Neural progenitor cell (in vitro differentiated cells): Measurements from ENCODE around the gene RAB17. TPM values are rescaled to one million over a fixed set of nuclear protein-coding genes. Genes with fewer than 3 reads are reported as not detected.

ENCODE experiments used
- DNase-seq: peaks from one replicate; pipeline ENCODE4 v3.0.0-alpha.2; 2016; ENCODE audit warnings: low spot score
- H2AFZ ChIP-seq: fragments of 200-600 bp; sonication (generic); replicated peaks from 2 replicates; pipeline ENCODE4 v1.6.1; 2016; ENCODE audit warnings: antibody characterized with exemption
- H3F3A ChIP-seq: fragments of 200-600 bp; sonication (generic); 2 replicates; pipeline ENCODE4 v1.6.1; 2016; ENCODE audit warnings: antibody characterized with exemption, low read depth
- H3K27ac ChIP-seq: fragments of 200-600 bp; sonication (generic); 2 replicates; pipeline ENCODE4 v1.5.1; 2016; ENCODE audit warnings: mild to moderate bottlenecking
- H3K27me3 ChIP-seq: fragments of 200-600 bp; sonication (generic); 2 replicates; pipeline ENCODE4 v1.6.1; 2016; ENCODE audit warnings: mild to moderate bottlenecking, moderate library complexity
- H3K36me3 ChIP-seq: fragments of 200-600 bp; sonication (generic); 2 replicates; pipeline ENCODE4 v1.5.1; 2016
- H3K4me1 ChIP-seq: fragments of 200-600 bp; sonication (generic); 2 replicates; pipeline ENCODE4 v1.6.1; 2016; ENCODE audit warnings: mixed run types
- H3K4me2 ChIP-seq: fragments of 200-600 bp; sonication (generic); 2 replicates; pipeline ENCODE4 v1.6.1; 2016
- H3K4me3 ChIP-seq: fragments of 200-600 bp; sonication (generic); 2 replicates; pipeline ENCODE4 v1.5.1; 2016
- H3K79me2 ChIP-seq: fragments of 200-600 bp; sonication (generic); 2 replicates; pipeline ENCODE4 v1.6.1; 2016; ENCODE audit warnings: low read depth
- H3K9ac ChIP-seq: fragments of 200-600 bp; sonication (generic); 2 replicates; pipeline ENCODE4 v1.6.1; 2016
- H3K9me3 ChIP-seq: fragments of 200-600 bp; sonication (generic); 2 replicates; pipeline ENCODE4 v1.5.1; 2016; ENCODE audit warnings: low read depth
- H4K20me1 ChIP-seq: fragments of 200-600 bp; sonication (generic); 2 replicates; pipeline ENCODE4 v1.6.1; 2016; ENCODE audit warnings: low read depth
- H3K27ac Mint-ChIP-seq: 3 replicates; pipeline ENCODE4 v1.8.0; 2021; ENCODE audit warnings: mixed read lengths
- H3K27me3 Mint-ChIP-seq: 2 replicates; pipeline ENCODE4 v1.8.0; 2022; ENCODE audit warnings: low read depth, mild to moderate bottlenecking, inconsistent platforms, moderate library complexity, mixed read lengths; ENCODE audit not compliant: insufficient read depth
- H3K36me3 Mint-ChIP-seq: 3 replicates; pipeline ENCODE4 v1.8.0; 2021; ENCODE audit warnings: mixed read lengths
- H3K4me1 Mint-ChIP-seq: 3 replicates; pipeline ENCODE4 v1.8.0; 2021; ENCODE audit warnings: mixed read lengths
- H3K4me3 Mint-ChIP-seq: 3 replicates; pipeline ENCODE4 v1.8.0; 2021; ENCODE audit warnings: mild to moderate bottlenecking, moderate library complexity, mixed read lengths
- H3K9me3 Mint-ChIP-seq: 3 replicates; pipeline ENCODE4 v1.8.0; 2020; ENCODE audit warnings: mixed read lengths
- EZH2 ChIP-seq: fragments of 200-600 bp; sonication (generic); IDR thresholded peaks from 2 replicates; pipeline ENCODE4 v1.6.1; 2017; ENCODE audit warnings: antibody characterized with exemption, mild to moderate bottlenecking, moderate library complexity
- EZH2phosphoT487 ChIP-seq: fragments of 200-600 bp; sonication (generic); IDR thresholded peaks from 2 replicates; pipeline ENCODE4 v1.6.1; 2017; ENCODE audit warnings: antibody characterized with exemption
- small RNA-seq: library from RNA; depleted of rRNA; stranded (forward); fragments of <200 nt; gene quantifications from one replicate; pipeline ENCODE3, GENCODE V24; 2015
- total RNA-seq: library from RNA; depleted of rRNA; stranded (reverse); fragments of >200 nt; gene quantifications from 2 replicates; pipeline ENCODE4 v1.2.3, GENCODE V29; 2015; ENCODE audit warnings: low replicate concordance
- TF ChIP-seq, protein P1 (sequence below): fragments of 200-600 bp; sonication (generic); IDR thresholded peaks from 2 replicates; pipeline ENCODE4 v1.5.1; 2017; ENCODE audit warnings: antibody characterized with exemption, mild to moderate bottlenecking

RAB17 gene
- total RNA-seq, 1 donor from 2014 or later = not detected

DNA sequence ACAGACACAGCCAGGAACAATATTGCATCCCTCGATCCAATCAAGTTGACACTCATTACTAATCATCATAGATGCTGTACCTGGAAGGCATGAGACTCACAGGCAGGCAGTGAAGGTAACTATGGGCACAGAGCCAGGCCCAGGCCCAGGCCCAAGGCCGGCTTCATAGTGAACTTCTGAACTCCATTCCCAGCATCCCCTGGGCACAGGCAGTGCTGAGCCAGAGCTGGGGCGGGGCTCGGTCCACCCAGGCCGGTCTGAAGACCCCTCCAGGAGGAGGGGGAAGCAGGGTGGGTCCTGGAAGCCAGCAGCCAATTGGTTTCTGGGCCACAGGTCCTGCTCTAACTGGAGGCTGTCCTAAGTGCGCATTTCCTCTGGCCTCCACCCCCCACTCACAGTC lies 65.9 kb downstream of the RAB17 start:
- no peak overlapping the region for H3K4me3 Mint-ChIP-seq
- Histone ChIP-seq H3K4me1 (no peaks in the 10 kb centered on the region), H3F3A (no peaks in the 10 kb centered on the region), H3K4me3 (no peak overlapping the region), H2AFZ (no peak overlapping the region), H3K9me3 (no peaks in the 10 kb centered on the region), H3K27ac (no peak overlapping the region), H3K4me2 (no peak overlapping the region), H4K20me1 (no peaks in the 10 kb centered on the region), H3K9ac (no peak overlapping the region), H3K36me3 (no peaks in the 10 kb centered on the region), H3K79me2 (no peaks in the 10 kb centered on the region), H3K27me3 (no peaks in the 10 kb centered on the region)
- TF ChIP-seq EZH2 (no peak), EZH2phosphoT487 (no peak)
- TF ChIP-seq, protein P1, sequence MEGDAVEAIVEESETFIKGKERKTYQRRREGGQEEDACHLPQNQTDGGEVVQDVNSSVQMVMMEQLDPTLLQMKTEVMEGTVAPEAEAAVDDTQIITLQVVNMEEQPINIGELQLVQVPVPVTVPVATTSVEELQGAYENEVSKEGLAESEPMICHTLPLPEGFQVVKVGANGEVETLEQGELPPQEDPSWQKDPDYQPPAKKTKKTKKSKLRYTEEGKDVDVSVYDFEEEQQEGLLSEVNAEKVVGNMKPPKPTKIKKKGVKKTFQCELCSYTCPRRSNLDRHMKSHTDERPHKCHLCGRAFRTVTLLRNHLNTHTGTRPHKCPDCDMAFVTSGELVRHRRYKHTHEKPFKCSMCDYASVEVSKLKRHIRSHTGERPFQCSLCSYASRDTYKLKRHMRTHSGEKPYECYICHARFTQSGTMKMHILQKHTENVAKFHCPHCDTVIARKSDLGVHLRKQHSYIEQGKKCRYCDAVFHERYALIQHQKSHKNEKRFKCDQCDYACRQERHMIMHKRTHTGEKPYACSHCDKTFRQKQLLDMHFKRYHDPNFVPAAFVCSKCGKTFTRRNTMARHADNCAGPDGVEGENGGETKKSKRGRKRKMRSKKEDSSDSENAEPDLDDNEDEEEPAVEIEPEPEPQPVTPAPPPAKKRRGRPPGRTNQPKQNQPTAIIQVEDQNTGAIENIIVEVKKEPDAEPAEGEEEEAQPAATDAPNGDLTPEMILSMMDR = no peak
- DNase-seq = no peak
- no peaks in the 10 kb centered on the region for H3K36me3 Mint-ChIP-seq
- H3K9me3 Mint-ChIP-seq = no peaks in the 10 kb centered on the region
- H3K4me1 Mint-ChIP-seq = no peaks in the 10 kb centered on the region
- H3K27me3 Mint-ChIP-seq = peaks cover 4% of the 10 kb centered on the region
- H3K27ac Mint-ChIP-seq = no peak overlapping the region

Small RNA genes within 50 kb of the gene (small RNA-seq; reads per million reads assigned to genes)
- not detected for gene RNU6-1140P

Other genes with a start within 250 kb of the RAB17 start
- gene COL6A3, start 176.6 kb downstream of the RAB17 start, total RNA-seq = 0.41 and 0.50 TPM in 2 replicates
- gene MLPH, start 103.5 kb downstream of the RAB17 start, total RNA-seq = not detected in 2 replicates
- gene PRLH, start 24.2 kb downstream of the RAB17 start, total RNA-seq = not detected in 2 replicates
- gene LRRFIP1, start 36.9 kb upstream of the RAB17 start, total RNA-seq = 18.9 and 40.7 TPM in 2 replicates
- gene RBM44, start 208.0 kb upstream of the RAB17 start, total RNA-seq = 0.30 and 0.34 TPM in 2 replicates